ENCODE results near the gene NUPR1.
"Not testable (repeated sequence)": the region's sequence is repeated elsewhere in the genome, so short reads cannot be mapped to it uniquely, and the experiment has no call there.

Gene NUPR1, protein sequence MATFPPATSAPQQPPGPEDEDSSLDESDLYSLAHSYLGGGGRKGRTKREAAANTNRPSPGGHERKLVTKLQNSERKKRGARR

GRCh38 chr16:28538733-28539596, at the start of gene NUPR1:
TSS of gene NUPR1 (minus strand) at chr16:28538974. CDS start at chr16:28538907, 67 bp downstream.
- no peak for DNase-seq

GRCh38 chr16:28587386-28587785, 48.6 kb upstream of the NUPR1 start:
- no peak for DNase-seq

DNA sequence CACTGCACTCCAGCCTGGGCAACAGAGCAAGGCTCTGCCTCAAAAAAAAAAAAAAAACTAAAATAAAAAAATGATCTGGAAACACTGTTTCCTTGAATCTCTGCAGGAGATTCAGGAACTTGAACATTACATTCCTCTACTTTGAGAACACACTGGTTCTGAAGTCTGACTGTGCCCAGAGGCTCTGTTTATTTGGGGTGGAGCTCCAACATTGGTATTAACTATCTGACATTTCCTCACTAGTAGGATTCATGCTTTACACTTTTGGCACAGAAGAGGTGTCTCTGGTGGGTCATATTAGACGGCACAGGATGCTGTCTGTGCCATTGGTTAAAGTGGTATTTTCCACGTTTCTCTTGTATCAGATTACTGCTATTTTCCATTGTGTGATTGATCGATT, 47.7 kb upstream of the NUPR1 start:
- no peak for DNase-seq

GRCh38 chr16:28585674-28586073, 46.9 kb upstream of the NUPR1 start:
- DNase-seq: no peak

- DNase-seq: no peak
Measured at GRCh38 chr16:28580726-28581315, 42.0 kb upstream of the NUPR1 start.

GRCh38 chr16:28575446-28576109, 36.8 kb upstream of the NUPR1 start:
- no peak for DNase-seq

DNA sequence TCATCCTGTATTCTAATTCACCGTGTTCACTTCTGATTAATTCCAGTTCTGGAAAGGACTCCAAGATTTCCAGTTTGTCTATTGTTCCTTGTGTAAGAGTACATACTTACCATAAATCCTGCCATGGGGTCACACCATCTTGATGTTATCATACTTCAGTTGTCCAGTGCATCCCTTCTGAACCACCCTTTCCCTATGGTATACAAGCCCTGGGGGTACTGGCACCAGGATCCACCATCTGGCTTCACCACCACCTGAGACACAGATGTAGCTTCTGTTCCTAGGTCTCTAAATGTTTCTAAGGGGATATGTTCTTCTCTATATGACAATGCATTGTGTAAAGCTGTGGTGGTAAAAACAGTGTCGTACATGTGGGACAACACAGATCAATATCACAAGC, 36.2 kb upstream of the NUPR1 start:
- no peak for DNase-seq

GRCh38 chr16:28573738-28574718, 35.3 kb upstream of the NUPR1 start:
- no peak for DNase-seq

DNA sequence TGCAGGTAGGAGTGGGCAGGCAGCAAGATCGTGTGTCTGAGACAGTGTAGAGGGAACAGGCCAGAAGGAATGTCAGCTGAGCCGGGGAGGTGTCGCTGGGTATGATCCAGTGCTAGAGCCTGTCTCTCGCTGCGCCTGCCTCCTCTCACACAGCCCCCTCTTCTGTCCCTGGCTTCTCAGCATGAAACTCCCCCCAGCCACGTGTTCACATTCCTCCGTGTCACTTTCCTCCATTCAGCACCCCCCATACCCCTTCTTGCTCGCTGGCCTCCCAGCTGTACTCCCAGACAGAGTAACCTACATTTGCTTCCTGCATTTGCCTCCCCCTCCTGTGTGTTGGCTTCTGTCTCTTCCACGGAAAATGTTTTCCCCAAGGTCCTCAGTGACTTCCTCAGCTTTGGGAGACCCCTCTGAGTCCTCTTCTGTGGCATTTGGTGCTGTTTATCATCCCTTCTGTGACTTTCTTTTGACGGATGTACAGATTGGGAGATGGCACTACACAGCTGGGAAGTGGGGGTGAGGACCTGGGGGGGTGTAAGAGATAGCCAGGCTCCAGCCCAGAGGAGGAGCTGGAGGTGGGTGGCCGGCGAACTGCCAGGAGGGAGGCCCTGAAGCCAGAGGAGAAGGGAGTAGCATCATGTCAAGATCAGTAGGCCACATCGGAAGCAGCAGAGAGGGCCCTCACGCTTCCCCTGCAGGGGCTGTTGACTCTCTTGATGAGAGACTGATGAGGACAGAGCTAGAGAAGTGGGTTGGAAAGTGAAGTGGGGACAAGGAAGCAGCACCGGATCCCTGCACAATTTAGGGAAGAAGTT, 34.1 kb upstream of the NUPR1 start:
- DNase-seq: no peak

DNA sequence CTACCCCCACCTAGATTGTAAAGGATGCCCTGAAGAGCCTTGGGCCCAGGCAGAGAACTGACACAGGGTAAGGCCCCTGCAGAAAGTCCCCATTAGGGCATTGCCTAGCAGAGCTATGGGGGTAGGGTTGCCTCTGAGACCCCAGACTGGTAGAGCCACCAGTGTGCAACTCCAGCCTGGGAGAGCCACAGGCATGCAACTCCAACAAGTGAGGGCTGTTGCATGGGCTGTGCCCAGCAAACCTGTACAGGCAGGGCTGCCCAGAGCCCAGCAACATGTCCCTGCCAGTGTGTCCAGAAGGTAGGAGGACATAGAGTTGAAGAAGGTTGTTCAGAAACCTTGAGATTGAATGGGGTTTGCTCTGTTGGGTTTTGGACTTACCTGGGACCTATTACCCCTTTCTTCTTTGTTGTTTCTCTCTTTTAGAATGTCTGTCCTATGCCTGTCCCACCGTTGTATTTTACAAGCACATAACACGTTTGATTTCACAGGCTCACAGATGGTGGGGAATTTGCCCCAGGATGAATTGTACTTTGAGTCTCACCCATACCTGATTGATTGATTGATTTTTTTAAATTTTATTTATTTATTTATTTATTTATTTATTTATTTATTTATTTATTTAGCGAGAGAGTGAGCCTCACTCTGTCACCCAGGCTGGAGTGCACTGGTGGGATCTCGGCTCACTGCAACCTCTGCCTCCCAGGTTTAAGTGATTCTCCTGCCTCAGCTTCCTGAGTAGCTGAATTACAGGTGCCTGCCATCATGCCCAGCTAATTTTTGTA, 31.4 kb upstream of the NUPR1 start:
- DNase-seq: no peak

GRCh38 chr16:28569021-28569420, 30.2 kb upstream of the NUPR1 start:
- DNase-seq: no peak

DNA sequence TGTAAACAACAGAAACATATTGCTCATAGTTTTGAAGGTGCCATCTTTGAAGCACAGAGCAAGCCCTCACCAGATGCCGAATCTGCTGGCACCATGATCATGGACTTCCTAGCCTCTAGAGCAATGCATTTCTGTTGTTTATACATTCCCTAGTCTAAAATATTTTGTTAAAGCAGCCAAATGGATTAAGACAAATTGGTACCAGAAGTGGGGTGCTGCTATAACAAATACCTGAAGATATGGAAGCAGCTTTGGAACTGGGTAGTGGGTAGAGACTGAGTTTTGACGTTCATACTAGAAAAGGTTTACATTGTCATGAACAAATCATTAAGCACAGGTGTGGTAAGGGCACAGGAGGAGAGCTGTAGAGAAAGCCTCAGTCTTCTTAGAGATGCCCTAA, 28.5 kb upstream of the NUPR1 start:
- DNase-seq: no peak

DNA sequence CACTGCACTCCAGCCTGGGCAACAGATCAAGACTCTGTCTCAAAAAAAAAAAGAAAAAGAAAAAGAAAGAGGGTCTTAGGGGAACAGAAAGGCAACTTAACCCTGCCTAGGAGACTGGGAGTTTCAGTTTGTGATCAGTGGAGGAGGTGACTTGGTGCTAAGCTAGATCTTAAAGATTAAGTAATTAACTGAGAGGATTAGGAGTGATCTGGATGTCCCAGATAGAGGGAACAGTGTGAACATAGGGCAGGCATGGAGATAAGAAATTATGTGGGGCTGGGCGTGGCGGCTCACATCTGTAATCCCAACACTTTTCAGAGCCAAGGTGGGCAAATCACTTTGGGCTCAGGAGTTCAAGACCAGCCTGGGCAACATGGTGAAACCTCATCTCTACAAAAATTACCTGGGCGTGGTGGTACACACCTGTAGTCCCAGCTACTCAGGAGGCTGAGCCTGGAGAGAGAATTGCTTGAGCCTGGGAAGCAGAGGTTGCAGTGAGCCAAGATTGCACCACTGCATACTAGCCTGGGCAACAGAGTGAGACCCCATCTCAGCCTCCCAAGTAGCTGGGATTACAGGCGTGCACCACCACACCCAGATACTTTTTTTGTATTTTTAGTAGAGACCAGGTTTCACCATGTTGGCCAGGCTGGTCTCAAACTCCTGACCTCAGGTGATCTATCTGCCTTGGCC, 27.6 kb upstream of the NUPR1 start:
- not testable (repeated sequence) for DNase-seq

DNA sequence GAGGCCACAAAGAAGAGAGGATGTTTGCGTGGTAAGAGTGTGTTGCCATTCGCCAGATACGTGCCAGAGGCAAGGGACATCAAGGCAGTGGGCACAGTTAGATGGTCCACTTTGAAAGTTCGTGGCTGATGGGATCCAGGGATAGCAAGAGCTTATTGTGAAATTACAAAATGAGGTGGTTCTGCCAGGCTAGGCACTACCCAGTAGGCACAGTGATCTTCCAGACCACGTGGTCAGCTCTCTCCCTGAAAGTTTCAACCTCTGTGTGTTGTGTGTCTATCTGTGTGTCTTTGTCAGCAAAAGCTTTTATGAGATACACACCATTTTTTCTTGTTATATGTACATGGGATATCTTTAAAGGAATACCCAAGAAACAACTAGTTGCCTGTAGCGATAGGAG, 24.4 kb upstream of the NUPR1 start:
- no peak for DNase-seq

DNA sequence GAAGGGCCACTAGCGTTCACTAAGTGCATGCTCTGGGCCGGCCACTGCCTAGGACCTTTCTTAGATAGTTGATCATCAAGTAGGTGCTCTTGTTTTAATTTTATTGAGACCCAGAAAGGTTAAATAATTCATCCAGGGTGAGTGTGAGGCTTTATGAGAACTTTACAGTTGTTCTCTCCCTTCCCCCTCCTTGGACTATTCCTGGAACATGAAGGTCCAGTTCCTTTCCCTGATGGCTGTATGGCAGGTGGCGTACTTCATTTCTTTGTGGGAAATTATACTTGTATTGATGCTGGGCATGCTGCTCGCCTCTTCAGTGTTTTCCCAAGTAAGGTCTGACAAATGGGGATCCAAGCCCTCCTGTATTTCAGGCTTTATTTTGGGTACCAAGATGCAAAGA, 23.4 kb upstream of the NUPR1 start:
- DNase-seq: no peak

- DNase-seq: no peak
Measured at GRCh38 chr16:28561557-28562187, 22.9 kb upstream of the NUPR1 start.

- no peak for DNase-seq
Measured at GRCh38 chr16:28558456-28558855, 19.7 kb upstream of the NUPR1 start.

- no peak for DNase-seq
Measured at GRCh38 chr16:28556914-28557320, 18.1 kb upstream of the NUPR1 start.

GRCh38 chr16:28555561-28555960, 16.8 kb upstream of the NUPR1 start:
- DNase-seq: no peak
